GM12878 (cell line): ENCODE results near the gene ZNF548. TPM values are rescaled to one million over a fixed set of nuclear protein-coding genes. Genes with fewer than 3 reads are reported as not detected.

Source experiments
- ATAC-seq: fragments of 200-7000 bp; cut with Tn5 transposase; 3 replicates; pipeline ENCODE4 v1.9.1; 2020; ENCODE audit warnings: mild to moderate bottlenecking, moderate library complexity
- BruUV-seq: library from RNA; stranded (reverse); fragments of 400-500 nt; replicated peaks from 2 replicates; lab custom pipeline; 2021; lab: Mats Ljungman, UMichigan
- CTCF ChIA-PET: fragments of 300-600 bp; sonication (Branson Sonifier 250); formaldehyde crosslinking; extraction: SDS; loops from one replicate; lab custom pipeline; 2021; ENCODE audit warnings: inconsistent platforms; lab: Yijun Ruan, JAX
- POLR2A ChIA-PET: fragments of 350-600 bp; formaldehyde crosslinking; extraction: SDS; loops from one replicate; lab custom pipeline; 2021; ENCODE audit warnings: inconsistent platforms; lab: Charles Lee
- RAD21 ChIA-PET: fragments of 300-600 bp; sonication (Branson Sonifier 250); formaldehyde crosslinking; loops from one replicate; lab custom pipeline; 2023; ENCODE audit warnings: antibody characterized with exemption; ENCODE audit not compliant: unreplicated experiment; lab: Charles Lee
- SMC1A ChIA-PET: fragments of 300-600 bp; sonication (Branson Sonifier 250); formaldehyde crosslinking; loops from one replicate; lab custom pipeline; 2023; ENCODE audit not compliant: unreplicated experiment, uncharacterized antibody; lab: Charles Lee
- DNase-seq: peaks from one replicate; pipeline ENCODE4 v3.0.0-alpha.2; 2011; ENCODE audit warnings: low read depth, low spot score
- FAIRE-seq: peaks from 3 replicates; lab custom pipeline; 2011; peaks lifted over from hg19 to GRCh38; lab: Jason Lieb, UNC
- H2AFZ ChIP-seq: 2 replicates; pipeline ENCODE4 v1.6.0; 2011; ENCODE audit warnings: low read depth, low read length, control low read depth; ENCODE audit not compliant: control insufficient read depth
- H3K27ac ChIP-seq: 2 replicates; pipeline ENCODE4 v1.5.1; 2011; ENCODE audit warnings: control low read depth; ENCODE audit not compliant: control insufficient read depth, insufficient read depth
- H3K27me3 ChIP-seq, 2 experiments: replicated peaks in 1 of 2; 2 replicates each; pipeline versions ENCODE4 v1.6.0 to v1.6.1; 2011; ENCODE audit warnings: low read length in 1 of 2; ENCODE audit not compliant: control insufficient read depth in 2 of 2, insufficient read depth in 2 of 2
- H3K36me3 ChIP-seq, 2 experiments: 2 replicates each; pipeline ENCODE4 v1.5.1; 2011; ENCODE audit warnings: low read length in 1 of 2; ENCODE audit not compliant: control insufficient read depth in 2 of 2, insufficient read depth in 2 of 2
- H3K4me1 ChIP-seq: 2 replicates; pipeline ENCODE4 v1.6.1; 2011; ENCODE audit warnings: mild to moderate bottlenecking, low read length, moderate library complexity, mixed read lengths; ENCODE audit not compliant: control insufficient read depth, insufficient read depth
- H3K4me2 ChIP-seq: 2 replicates; pipeline ENCODE4 v1.6.0; 2011; ENCODE audit warnings: control low read depth; ENCODE audit not compliant: control insufficient read depth, insufficient read depth
- H3K4me3 ChIP-seq: fragments of 200-600 bp; sonication (generic); 2 replicates; pipeline ENCODE4 v1.5.1; 2016
- H3K79me2 ChIP-seq: 2 replicates; pipeline ENCODE4 v1.6.0; 2011; ENCODE audit warnings: low read length; ENCODE audit not compliant: control insufficient read depth, insufficient read depth
- H3K9ac ChIP-seq: 2 replicates; pipeline ENCODE4 v1.8.0; 2011; ENCODE audit warnings: low read length, control low read depth, mixed read lengths; ENCODE audit not compliant: control insufficient read depth, insufficient read depth
- H3K9me3 ChIP-seq: replicated peaks from 3 replicates; pipeline ENCODE4 v1.5.1; 2011; ENCODE audit warnings: mild to moderate bottlenecking, low read length; ENCODE audit not compliant: control insufficient read depth, insufficient read depth
- H4K20me1 ChIP-seq: 2 replicates; pipeline ENCODE4 v1.6.0; 2011; ENCODE audit not compliant: control insufficient read depth, insufficient read depth
- BMI1 ChIP-seq: fragments of 450-650 bp; IDR thresholded peaks from 2 replicates; pipeline ENCODE4 v1.6.1; 2016; ENCODE audit warnings: mild to moderate bottlenecking, moderate library complexity, borderline replicate concordance
- BRCA1 ChIP-seq: IDR thresholded peaks from 2 replicates; pipeline ENCODE4 v1.6.1; 2011; ENCODE audit warnings: low read depth, low read length, improper control_type of control experiment
- NBN ChIP-seq: fragments of 450-650 bp; IDR thresholded peaks from 2 replicates; pipeline ENCODE4 v1.6.1; 2016
- NR2F1 ChIP-seq: fragments of 450-650 bp; conservative IDR thresholded peaks from 2 replicates; pipeline ENCODE4 v1.6.1; 2017; ENCODE audit warnings: mild to moderate bottlenecking
- POLR2A ChIP-seq: IDR thresholded peaks from 2 replicates; pipeline ENCODE4 v1.6.1; 2011; ENCODE audit warnings: low read depth, mild to moderate bottlenecking, low read length
- ZNF217 ChIP-seq: fragments of 450-650 bp; IDR thresholded peaks from 2 replicates; pipeline ENCODE4 v1.6.1; 2017; ENCODE audit warnings: antibody characterized with exemption, mild to moderate bottlenecking
- ZNF24 ChIP-seq: fragments of 450-650 bp; IDR thresholded peaks from 2 replicates; pipeline ENCODE4 v1.6.1; 2017; ENCODE audit warnings: antibody characterized with exemption, mild to moderate bottlenecking
- ZNF274 ChIP-seq: IDR thresholded peaks from one replicate; pipeline ENCODE4 v1.8.0; 2011; ENCODE audit not compliant: insufficient read length, insufficient read depth
- WGBS: methylation state at CpG from one replicate; pipeline ENCODE4 v1.1.6; 2016; ENCODE audit warnings: low lambda C conversion rate; ENCODE audit not compliant: insufficient replicate concordance, insufficient coverage; ENCODE audit errors: missing lambda C conversion rate; 5-methylcytosine and 5-hydroxymethylcytosine counted together
- in situ Hi-C: fragments of 300-500 bp; cut with MboI; formaldehyde crosslinking; loops from 9 replicates; pipeline ENCODE4 v1.14.3; 2018; ENCODE audit warnings: mixed read lengths
- intact Hi-C: fragments of 100-400 bp; cut with micrococcal nuclease; formaldehyde crosslinking; loops from one replicate; pipeline ENCODE4 v1.14.2; 2022; ENCODE audit not compliant: unreplicated experiment
- polyA plus RNA-seq, 11 experiments: library from polyadenylated mRNA; depleted of rRNA in 4 of 11; unstranded in 6 of 11; stranded (reverse) in 5 of 11; fragments of >200 nt; fragmentation: Nextera tagmentation in 4 of 11; fragmentation: Illumina TruSeq in 1 of 11; extraction: Ambion mirVana in 4 of 11; extraction: Trizol in 1 of 11; gene quantifications; 1 replicate in 1 of 11; 2 replicates in 10 of 11; pipeline versions ENCODE4 v1.2.1 to v1.2.3, GENCODE V29; 2011 to 2016; ENCODE audit warnings: inconsistent platforms in 2 of 11, missing spikeins in 2 of 11, low read depth in 1 of 11
- total RNA-seq, 4 experiments: library from RNA; depleted of rRNA in 3 of 4; stranded (reverse); fragments of >200 nt in 3 of 4; fragmentation: Illumina TruSeq in 1 of 4; extraction: Trizol in 1 of 4; gene quantifications; 2 replicates each; pipeline versions ENCODE4 v1.2.1 to v1.2.3, GENCODE V29; 2013 to 2021
- TF ChIP-seq, protein P1 (sequence below): fragments of 450-650 bp; IDR thresholded peaks from 2 replicates; pipeline ENCODE4 v1.6.1; 2017; ENCODE audit warnings: mild to moderate bottlenecking, moderate library complexity
- TF ChIP-seq, protein P2 (sequence below): IDR thresholded peaks from 2 replicates; pipeline ENCODE4 v1.6.1; 2012; ENCODE audit warnings: low read depth, low read length, improper control_type of control experiment

Gene ZNF548
- total and polyA plus RNA-seq, 10 of the 15 experiments (the other 5 are each of a cell fraction or from before 2014, with no cell fraction given): 3.9 to 44.8 (median 16.5) TPM

DNA sequence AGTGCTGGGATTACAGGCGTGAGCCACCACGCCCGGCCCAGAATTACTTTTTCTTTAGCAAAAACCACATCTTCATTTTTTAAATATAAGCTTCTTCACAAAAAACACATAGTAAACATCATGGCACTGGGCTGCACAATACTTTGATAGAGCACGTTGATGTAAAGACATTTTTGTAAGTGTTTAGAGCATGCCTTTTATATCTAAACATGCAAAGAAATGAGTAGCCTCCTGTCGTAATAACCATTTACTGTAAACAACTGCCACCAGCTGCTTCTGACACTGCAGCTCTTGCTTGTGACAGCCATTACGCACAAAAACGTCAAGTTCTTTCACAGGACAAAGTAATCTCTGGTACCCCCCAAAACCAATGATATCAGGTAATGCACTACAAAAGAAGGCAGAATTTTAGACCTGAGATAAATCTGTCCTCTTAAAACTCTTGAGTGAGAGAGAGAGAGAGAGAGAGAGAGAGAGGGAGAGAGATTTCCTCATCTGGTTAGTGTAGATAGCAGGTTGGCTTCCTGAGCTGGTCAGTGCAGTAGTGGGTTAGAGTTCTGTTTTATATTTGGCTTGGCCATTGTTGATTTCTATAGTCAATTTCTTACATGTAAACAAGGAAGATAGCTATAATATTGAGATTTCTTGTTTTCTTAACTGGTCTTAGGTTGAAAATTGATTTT lies 6.7 kb upstream of the ZNF548 start:
- ATAC-seq (no peak), DNase-seq (no peak)
- RAD21 ChIA-PET: no interaction called here
- H3K27ac ChIP-seq: no peak overlapping the region
- no peaks in the 10 kb centered on the region for H3K36me3 ChIP-seq
- no TSS peak for BruUV-seq
- WGBS: 64% methylated on average over 7 of the region's 7 CpGs
- H3K79me2 ChIP-seq: no peaks in the 10 kb centered on the region
- no peaks in the 10 kb centered on the region for H3K27me3 ChIP-seq
- TF ChIP-seq ZNF274 (no peak), BMI1 (no peak), ZNF24 (no peak), POLR2A (no peak), NR2F1 (no peak), NBN (no peak), ZNF217 (no peak), BRCA1 (no peak)
- TF ChIP-seq, protein P1, sequence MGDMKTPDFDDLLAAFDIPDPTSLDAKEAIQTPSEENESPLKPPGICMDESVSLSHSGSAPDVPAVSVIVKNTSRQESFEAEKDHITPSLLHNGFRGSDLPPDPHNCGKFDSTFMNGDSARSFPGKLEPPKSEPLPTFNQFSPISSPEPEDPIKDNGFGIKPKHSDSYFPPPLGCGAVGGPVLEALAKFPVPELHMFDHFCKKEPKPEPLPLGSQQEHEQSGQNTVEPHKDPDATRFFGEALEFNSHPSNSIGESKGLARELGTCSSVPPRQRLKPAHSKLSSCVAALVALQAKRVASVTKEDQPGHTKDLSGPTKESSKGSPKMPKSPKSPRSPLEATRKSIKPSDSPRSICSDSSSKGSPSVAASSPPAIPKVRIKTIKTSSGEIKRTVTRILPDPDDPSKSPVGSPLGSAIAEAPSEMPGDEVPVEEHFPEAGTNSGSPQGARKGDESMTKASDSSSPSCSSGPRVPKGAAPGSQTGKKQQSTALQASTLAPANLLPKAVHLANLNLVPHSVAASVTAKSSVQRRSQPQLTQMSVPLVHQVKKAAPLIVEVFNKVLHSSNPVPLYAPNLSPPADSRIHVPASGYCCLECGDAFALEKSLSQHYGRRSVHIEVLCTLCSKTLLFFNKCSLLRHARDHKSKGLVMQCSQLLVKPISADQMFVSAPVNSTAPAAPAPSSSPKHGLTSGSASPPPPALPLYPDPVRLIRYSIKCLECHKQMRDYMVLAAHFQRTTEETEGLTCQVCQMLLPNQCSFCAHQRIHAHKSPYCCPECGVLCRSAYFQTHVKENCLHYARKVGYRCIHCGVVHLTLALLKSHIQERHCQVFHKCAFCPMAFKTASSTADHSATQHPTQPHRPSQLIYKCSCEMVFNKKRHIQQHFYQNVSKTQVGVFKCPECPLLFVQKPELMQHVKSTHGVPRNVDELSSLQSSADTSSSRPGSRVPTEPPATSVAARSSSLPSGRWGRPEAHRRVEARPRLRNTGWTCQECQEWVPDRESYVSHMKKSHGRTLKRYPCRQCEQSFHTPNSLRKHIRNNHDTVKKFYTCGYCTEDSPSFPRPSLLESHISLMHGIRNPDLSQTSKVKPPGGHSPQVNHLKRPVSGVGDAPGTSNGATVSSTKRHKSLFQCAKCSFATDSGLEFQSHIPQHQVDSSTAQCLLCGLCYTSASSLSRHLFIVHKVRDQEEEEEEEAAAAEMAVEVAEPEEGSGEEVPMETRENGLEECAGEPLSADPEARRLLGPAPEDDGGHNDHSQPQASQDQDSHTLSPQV: no peak
- TF ChIP-seq, protein P2, sequence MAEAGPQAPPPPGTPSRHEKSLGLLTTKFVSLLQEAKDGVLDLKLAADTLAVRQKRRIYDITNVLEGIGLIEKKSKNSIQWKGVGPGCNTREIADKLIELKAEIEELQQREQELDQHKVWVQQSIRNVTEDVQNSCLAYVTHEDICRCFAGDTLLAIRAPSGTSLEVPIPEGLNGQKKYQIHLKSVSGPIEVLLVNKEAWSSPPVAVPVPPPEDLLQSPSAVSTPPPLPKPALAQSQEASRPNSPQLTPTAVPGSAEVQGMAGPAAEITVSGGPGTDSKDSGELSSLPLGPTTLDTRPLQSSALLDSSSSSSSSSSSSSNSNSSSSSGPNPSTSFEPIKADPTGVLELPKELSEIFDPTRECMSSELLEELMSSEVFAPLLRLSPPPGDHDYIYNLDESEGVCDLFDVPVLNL: no peak
- TF ChIP-seq, all 136 proteins: peak for 0
- FAIRE-seq: no peak
- Histone ChIP-seq H3K9ac (no peak overlapping the region), H3K4me1 (no peaks in the 10 kb centered on the region), H3K4me2 (no peak overlapping the region), H2AFZ (no peak overlapping the region), H4K20me1 (no peaks in the 10 kb centered on the region), H3K9me3 (peaks cover 6% of the 10 kb centered on the region; the same call in 2 of the 3 replicates), H3K4me3 (no peak overlapping the region)
- SMC1A ChIA-PET: no interaction called here
- CTCF ChIA-PET: interaction anchor here (0.6 to 1.5 kb wide), 2 partner anchors 15 to 18 kb away, joined by 4 read pairs; no protein-coding TSS in a partner anchor
- in situ Hi-C loops (no loop called here), intact Hi-C loops (no loop called here)
- POLR2A ChIA-PET: interaction anchor here (0.7 kb wide), 1 partner anchor 1162 kb away, joined by 3 read pairs; no protein-coding TSS in a partner anchor
